ENCODE data around the gene GRIK3.

GRIK3 gene

GRCh38 chr1:36846357-36846756 is 188.0 kb downstream of the GRIK3 start:
- no peak for DNase-seq

GRCh38 chr1:36845802-36846201 is 188.5 kb downstream of the GRIK3 start:
- DNase-seq, result no peak

GRCh38 chr1:36844917-36845316 is 189.4 kb downstream of the GRIK3 start:
- DNase-seq, result no peak

GRCh38 chr1:36843906-36844610 is 190.3 kb downstream of the GRIK3 start:
- DNase-seq, result no peak

- no peak for DNase-seq
Observed at GRCh38 chr1:36843027-36843426, 191.3 kb downstream of the GRIK3 start.

- no peak for DNase-seq
Observed at GRCh38 chr1:36842448-36842847, 191.9 kb downstream of the GRIK3 start.

GRCh38 chr1:36839485-36839884 is 194.8 kb downstream of the GRIK3 start:
- no peak for DNase-seq

GRCh38 chr1:36838888-36839287 is 195.4 kb downstream of the GRIK3 start:
- no peak for DNase-seq

GRCh38 chr1:36836916-36837315 is 197.4 kb downstream of the GRIK3 start:
- DNase-seq, result no peak

- DNase-seq, result no peak
Observed at GRCh38 chr1:36836196-36836883, 198.0 kb downstream of the GRIK3 start.

- no peak for DNase-seq
Observed at GRCh38 chr1:36835696-36836095, 198.6 kb downstream of the GRIK3 start.

GRCh38 chr1:36835017-36835695 is 199.2 kb downstream of the GRIK3 start:
- no peak for DNase-seq

- no peak for DNase-seq
Observed at GRCh38 chr1:36834586-36834985, 199.7 kb downstream of the GRIK3 start.

- DNase-seq, result no peak
Observed at GRCh38 chr1:36831186-36831810, 203.0 kb downstream of the GRIK3 start.

- DNase-seq, result no peak
Observed at GRCh38 chr1:36829961-36830360, 204.4 kb downstream of the GRIK3 start.

- no peak for DNase-seq
Observed at GRCh38 chr1:36829066-36829465, 205.2 kb downstream of the GRIK3 start.

GRCh38 chr1:36825226-36825625 is 209.1 kb downstream of the GRIK3 start:
- no peak for DNase-seq

GRCh38 chr1:36824390-36824861 is 209.9 kb downstream of the GRIK3 start:
- DNase-seq, result no peak

GRCh38 chr1:36822648-36823047 is 211.7 kb downstream of the GRIK3 start:
- no peak for DNase-seq

- no peak for DNase-seq
Observed at GRCh38 chr1:36821386-36821785, 212.9 kb downstream of the GRIK3 start.

- DNase-seq, result no peak
Observed at GRCh38 chr1:36818771-36819170, 215.5 kb downstream of the GRIK3 start.

GRCh38 chr1:36816348-36816747 is 218.0 kb downstream of the GRIK3 start:
- DNase-seq, result no peak

GRCh38 chr1:36814774-36815173 is 219.5 kb downstream of the GRIK3 start:
- DNase-seq, result no peak
